ENCODE results near the gene BAIAP2. TPM values are rescaled to one million over a fixed set of nuclear protein-coding genes. Genes with fewer than 3 reads are reported as not detected.

The BAIAP2 gene
- total and polyA plus RNA-seq, 5 experiments from 2014 or later, result 2.2 to 11.7 (median 6.9) TPM

- DNase-seq, result no peak
- peaks cover 0 to 6% (median 0%) of the 10 kb centered on the region in 4 donors for H3K4me1 Mint-ChIP-seq
- H3K27ac Mint-ChIP-seq, result no peak overlapping the region
Measured at GRCh38 chr17:81120695-81121621, 86.0 kb downstream of the BAIAP2 start.

GRCh38 chr17:81121841-81122733 lies 87.1 kb downstream of the BAIAP2 start:
- no peaks in the 10 kb centered on the region for H3K9me3 Mint-ChIP-seq
- POLR2A ChIA-PET, result interaction anchor here (0.8 kb wide), 1 partner anchor 121 kb away, joined by 3 read pairs; no protein-coding TSS in a partner anchor
- H3K27ac Mint-ChIP-seq, result no peak overlapping the region
- peaks cover 0 to 3% (median 0%) of the 10 kb centered on the region in 5 donors for H3K27me3 Mint-ChIP-seq
- H3K4me1 Mint-ChIP-seq, result peaks cover 0 to 6% (median 0%) of the 10 kb centered on the region in 4 donors
- H3K36me3 Mint-ChIP-seq, result no peaks in the 10 kb centered on the region
- no peak overlapping the region for H3K4me3 Mint-ChIP-seq
- DNase-seq (no peak), ATAC-seq (no peak)

More at GRCh38 chr17:81120695-81121621, 86.0 kb downstream of the BAIAP2 start:
- peaks cover 0 to 3% (median 0%) of the 10 kb centered on the region in 5 donors for H3K27me3 Mint-ChIP-seq
- no peaks in the 10 kb centered on the region for H3K36me3 Mint-ChIP-seq
- ATAC-seq, result no peak
- no peaks in the 10 kb centered on the region for H3K9me3 Mint-ChIP-seq
- no peak overlapping the region for H3K4me3 Mint-ChIP-seq
- POLR2A ChIA-PET, result interaction anchor here (0.8 kb wide), 1 partner anchor 122 kb away, joined by 3 read pairs; no protein-coding TSS in a partner anchor

- POLR2A ChIA-PET, result no interaction called here
- Mint-ChIP-seq H3K36me3 (no peaks in the 10 kb centered on the region), H3K4me1 (peaks cover 0 to 5% (median 0%) of the 10 kb centered on the region in 4 donors), H3K27ac (no peak overlapping the region), H3K27me3 (peaks cover 0 to 2% (median 0%) of the 10 kb centered on the region in 5 donors), H3K9me3 (no peaks in the 10 kb centered on the region), H3K4me3 (no peak overlapping the region)
- no peak for DNase-seq
- no peak for ATAC-seq
Measured at GRCh38 chr17:81123052-81124048, 88.4 kb downstream of the BAIAP2 start.

GRCh38 chr17:81124377-81124776 lies 89.4 kb downstream of the BAIAP2 start:
- no peak for DNase-seq
- no peak for ATAC-seq
- POLR2A ChIA-PET, result no interaction called here
- Mint-ChIP-seq H3K4me3 (no peak overlapping the region), H3K4me1 (no peaks in the 10 kb centered on the region), H3K36me3 (no peaks in the 10 kb centered on the region), H3K9me3 (no peaks in the 10 kb centered on the region), H3K27me3 (no peaks in the 10 kb centered on the region), H3K27ac (no peak overlapping the region)

GRCh38 chr17:81125573-81126081 lies 90.7 kb downstream of the BAIAP2 start:
- POLR2A ChIA-PET, result no interaction called here
- H3K4me3 Mint-ChIP-seq, result no peak overlapping the region
- no peaks in the 10 kb centered on the region for H3K9me3 Mint-ChIP-seq
- H3K36me3 Mint-ChIP-seq, result no peaks in the 10 kb centered on the region
- DNase-seq, result no peak
- no peaks in the 10 kb centered on the region for H3K27me3 Mint-ChIP-seq
- H3K4me1 Mint-ChIP-seq, result no peaks in the 10 kb centered on the region
- H3K27ac Mint-ChIP-seq, result no peak overlapping the region
- no peak for ATAC-seq

- H3K36me3 Mint-ChIP-seq, result no peaks in the 10 kb centered on the region
- no peaks in the 10 kb centered on the region for H3K27me3 Mint-ChIP-seq
- DNase-seq (no peak), ATAC-seq (no peak)
- H3K4me1 Mint-ChIP-seq, result no peaks in the 10 kb centered on the region
- POLR2A ChIA-PET, result no interaction called here
- H3K9me3 Mint-ChIP-seq, result no peaks in the 10 kb centered on the region
- no peak overlapping the region for H3K27ac Mint-ChIP-seq
- no peak overlapping the region for H3K4me3 Mint-ChIP-seq
Measured at GRCh38 chr17:81126281-81127132, 91.6 kb downstream of the BAIAP2 start.

- no peak overlapping the region for H3K4me3 Mint-ChIP-seq
Measured at GRCh38 chr17:81127133-81127455, 92.1 kb downstream of the BAIAP2 start.

GRCh38 chr17:81127526-81128177 lies 92.7 kb downstream of the BAIAP2 start:
- H3K27me3 Mint-ChIP-seq, result no peaks in the 10 kb centered on the region
- no peak overlapping the region for H3K4me3 Mint-ChIP-seq
- POLR2A ChIA-PET, result interaction anchor here (0.6 kb wide), 1 partner anchor 14 kb away, joined by 5 read pairs; no protein-coding TSS in a partner anchor
- H3K36me3 Mint-ChIP-seq, result no peaks in the 10 kb centered on the region
- no peak for ATAC-seq
- H3K27ac Mint-ChIP-seq, result peak overlapping the region in 1 of 10 donors; percentile 11
- no peaks in the 10 kb centered on the region for H3K4me1 Mint-ChIP-seq
- H3K9me3 Mint-ChIP-seq, result no peaks in the 10 kb centered on the region
- no peak for DNase-seq

More at GRCh38 chr17:81127133-81127455, 92.1 kb downstream of the BAIAP2 start:
- no peaks in the 10 kb centered on the region for H3K36me3 Mint-ChIP-seq
- ATAC-seq (no peak), DNase-seq (no peak)
- no peaks in the 10 kb centered on the region for H3K27me3 Mint-ChIP-seq
- no peaks in the 10 kb centered on the region for H3K4me1 Mint-ChIP-seq
- POLR2A ChIA-PET, result interaction anchor here (0.6 kb wide), 1 partner anchor 14 kb away, joined by 5 read pairs; no protein-coding TSS in a partner anchor
- H3K27ac Mint-ChIP-seq, result no peak overlapping the region
- H3K9me3 Mint-ChIP-seq, result no peaks in the 10 kb centered on the region

- Mint-ChIP-seq H3K36me3 (no peaks in the 10 kb centered on the region), H3K9me3 (no peaks in the 10 kb centered on the region), H3K27ac (no peak overlapping the region), H3K27me3 (no peaks in the 10 kb centered on the region), H3K4me3 (no peak overlapping the region), H3K4me1 (no peaks in the 10 kb centered on the region)
- DNase-seq, result no peak
- POLR2A ChIA-PET, result no interaction called here
- no peak for ATAC-seq
Measured at GRCh38 chr17:81128338-81128737, 93.4 kb downstream of the BAIAP2 start.

GRCh38 chr17:81128774-81129173 lies 93.8 kb downstream of the BAIAP2 start:
- no peaks in the 10 kb centered on the region for H3K9me3 Mint-ChIP-seq

GRCh38 chr17:81129289-81129688 lies 94.3 kb downstream of the BAIAP2 start:
- H3K36me3 Mint-ChIP-seq, result no peaks in the 10 kb centered on the region
- no peak for DNase-seq
- ATAC-seq, result no peak
- H3K27me3 Mint-ChIP-seq, result no peaks in the 10 kb centered on the region
- POLR2A ChIA-PET, result no interaction called here
- no peaks in the 10 kb centered on the region for H3K4me1 Mint-ChIP-seq
- H3K27ac Mint-ChIP-seq, result no peak overlapping the region
- no peak overlapping the region for H3K4me3 Mint-ChIP-seq
- H3K9me3 Mint-ChIP-seq, result no peaks in the 10 kb centered on the region

More at GRCh38 chr17:81128774-81129173, 93.8 kb downstream of the BAIAP2 start:
- ATAC-seq (no peak), DNase-seq (no peak)
- no peaks in the 10 kb centered on the region for H3K36me3 Mint-ChIP-seq
- no peaks in the 10 kb centered on the region for H3K4me1 Mint-ChIP-seq
- no peak overlapping the region for H3K4me3 Mint-ChIP-seq
- H3K27ac Mint-ChIP-seq, result no peak overlapping the region
- POLR2A ChIA-PET, result no interaction called here
- H3K27me3 Mint-ChIP-seq, result no peaks in the 10 kb centered on the region

All from naive thymus-derived CD8-positive, alpha-beta T cell (primary cell).